ENCODE measurements around the gene ECT2L.

Gene ECT2L

DNA sequence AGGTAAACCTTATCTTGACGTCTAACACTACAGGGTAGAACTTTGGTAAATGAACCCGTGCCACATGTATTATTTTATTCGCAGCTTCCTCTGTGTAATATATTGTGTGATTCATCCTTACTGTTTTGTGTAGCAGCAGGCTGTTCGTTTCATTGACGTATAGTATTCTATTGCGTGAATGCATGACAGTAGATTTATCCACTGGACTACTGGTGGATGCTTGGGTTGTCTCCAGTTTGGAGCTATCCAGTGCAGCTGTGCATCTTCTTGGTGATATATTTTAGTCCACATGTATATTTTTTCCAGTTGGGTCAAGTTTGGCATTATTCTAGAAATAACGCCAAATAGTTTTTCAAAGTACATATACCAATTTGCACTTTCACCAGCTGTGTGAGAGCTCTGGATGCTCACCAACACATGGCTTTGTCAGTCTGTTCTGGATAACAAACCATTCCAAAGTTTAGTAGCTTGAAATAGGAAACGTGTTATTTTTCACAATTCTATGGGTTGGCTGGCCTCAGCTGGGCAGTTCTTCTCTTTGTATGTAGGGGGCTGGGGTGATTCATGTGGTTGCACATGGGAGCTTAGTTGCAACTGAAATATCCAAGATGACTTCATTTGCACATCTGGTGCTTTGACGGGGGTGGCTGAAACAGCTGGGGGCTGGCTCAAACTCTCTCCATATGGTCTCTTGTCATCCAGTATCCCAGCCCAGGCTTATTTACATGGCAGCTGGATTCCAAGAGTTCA lies 9.3 kb downstream of the ECT2L start:
- DNase-seq, result no peak

DNA sequence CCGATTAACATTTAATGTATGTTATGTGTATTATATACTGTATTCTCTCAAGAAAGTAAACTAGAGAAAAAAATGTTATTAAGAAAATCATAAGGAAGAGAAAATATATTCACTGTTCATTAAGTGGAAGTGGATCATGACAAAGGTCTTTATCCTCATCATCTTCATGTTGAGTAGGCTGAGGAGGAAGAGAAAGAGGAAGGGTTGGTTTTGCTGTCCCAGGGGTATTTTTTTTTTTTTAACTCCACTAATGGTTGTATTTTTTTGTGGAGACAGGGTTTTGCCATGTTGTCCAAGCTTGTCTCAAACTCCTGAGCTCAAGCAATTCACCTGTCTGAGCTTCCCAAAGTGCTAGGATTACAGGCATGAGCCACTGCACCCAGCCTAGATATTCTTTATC lies 11.0 kb downstream of the ECT2L start:
- no peak for DNase-seq

DNA sequence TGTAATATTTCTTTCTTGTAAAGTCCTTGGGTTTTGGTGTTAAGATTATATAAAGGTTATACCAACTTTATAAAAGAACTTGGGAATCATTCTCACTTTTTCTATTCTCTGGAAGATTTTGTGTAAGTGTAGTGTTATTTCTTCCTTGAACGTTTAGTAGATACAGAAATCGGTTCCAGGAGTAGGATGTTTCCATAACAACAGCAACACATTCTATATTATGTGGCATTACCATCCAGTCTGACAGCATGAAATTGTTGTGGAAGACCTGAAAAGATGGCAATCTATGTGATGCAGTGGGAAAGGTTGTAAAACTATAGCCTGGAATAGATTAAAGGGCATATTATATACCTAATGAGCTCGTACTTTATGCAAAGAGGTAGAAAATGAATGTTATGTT lies 13.8 kb downstream of the ECT2L start:
- DNase-seq, result no peak

DNA sequence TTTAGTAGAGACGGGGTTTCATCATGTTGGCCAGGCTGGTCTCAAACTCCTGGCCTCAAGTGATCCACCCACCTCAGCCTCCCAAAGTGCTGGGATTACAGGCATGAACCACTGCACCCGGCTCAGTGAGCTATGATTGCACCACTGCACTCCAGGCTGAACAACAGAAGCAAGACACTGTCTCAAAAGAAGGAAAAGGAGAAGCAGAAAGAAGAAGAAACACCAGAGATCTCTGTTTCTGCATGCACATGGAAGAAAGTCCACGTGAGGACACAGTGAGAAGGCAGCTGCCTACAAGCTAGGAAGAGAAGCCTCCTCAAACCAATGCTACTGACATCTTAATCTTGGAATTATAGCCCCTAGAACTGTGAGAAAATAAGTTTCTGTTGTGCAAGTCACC lies 16.0 kb downstream of the ECT2L start:
- DNase-seq, result no peak

DNA sequence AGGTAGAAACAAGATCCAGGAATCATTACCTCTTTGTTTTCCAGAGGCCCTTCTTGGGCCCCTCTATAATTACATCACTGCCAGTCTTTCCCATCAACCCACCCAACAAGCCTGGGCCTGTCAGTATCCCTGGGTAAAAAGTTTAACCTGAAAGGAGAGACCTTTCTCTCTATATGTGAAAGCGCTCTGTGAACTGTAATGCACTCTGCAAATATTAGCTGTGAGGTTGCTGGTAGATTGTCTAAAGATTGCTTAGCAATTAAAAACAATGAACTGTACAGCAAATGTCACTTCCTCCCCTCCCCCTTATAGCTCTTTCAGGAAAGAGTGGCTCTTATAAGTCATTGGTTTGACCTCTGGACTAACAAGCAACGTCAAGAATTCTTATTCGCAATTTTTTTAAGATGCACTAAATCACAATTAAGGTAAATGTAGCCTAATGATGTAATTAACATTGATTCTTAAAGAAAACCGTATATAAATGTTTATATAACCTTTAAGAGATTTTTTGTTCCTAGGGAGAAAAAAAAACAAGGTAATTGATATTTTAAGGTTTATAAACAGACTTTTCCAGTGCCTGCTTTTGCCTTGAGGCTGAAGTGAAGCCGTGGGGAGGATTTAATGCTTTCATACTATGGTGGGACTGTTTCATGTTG lies 18.4 kb downstream of the ECT2L start:
- DNase-seq, result no peak

DNA sequence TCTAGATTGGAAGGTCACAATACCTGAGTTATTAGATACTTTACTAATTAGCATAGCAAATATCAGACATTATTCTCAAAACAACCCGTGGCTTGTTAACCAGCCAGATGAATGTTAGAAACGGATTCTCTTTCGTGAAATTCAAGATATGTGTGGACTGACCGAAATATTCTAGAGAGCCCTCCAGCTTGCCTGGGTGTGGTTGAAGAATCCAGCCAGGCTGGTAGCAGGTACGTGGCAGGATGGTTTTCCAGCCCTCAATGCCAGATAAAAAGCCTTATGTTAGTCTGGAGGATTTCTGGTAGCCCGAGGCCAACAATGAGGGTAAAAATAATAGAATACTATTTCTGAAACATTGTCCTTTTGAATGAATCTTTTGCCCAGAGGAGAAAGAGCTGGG lies 19.3 kb downstream of the ECT2L start:
- no peak for DNase-seq

DNA sequence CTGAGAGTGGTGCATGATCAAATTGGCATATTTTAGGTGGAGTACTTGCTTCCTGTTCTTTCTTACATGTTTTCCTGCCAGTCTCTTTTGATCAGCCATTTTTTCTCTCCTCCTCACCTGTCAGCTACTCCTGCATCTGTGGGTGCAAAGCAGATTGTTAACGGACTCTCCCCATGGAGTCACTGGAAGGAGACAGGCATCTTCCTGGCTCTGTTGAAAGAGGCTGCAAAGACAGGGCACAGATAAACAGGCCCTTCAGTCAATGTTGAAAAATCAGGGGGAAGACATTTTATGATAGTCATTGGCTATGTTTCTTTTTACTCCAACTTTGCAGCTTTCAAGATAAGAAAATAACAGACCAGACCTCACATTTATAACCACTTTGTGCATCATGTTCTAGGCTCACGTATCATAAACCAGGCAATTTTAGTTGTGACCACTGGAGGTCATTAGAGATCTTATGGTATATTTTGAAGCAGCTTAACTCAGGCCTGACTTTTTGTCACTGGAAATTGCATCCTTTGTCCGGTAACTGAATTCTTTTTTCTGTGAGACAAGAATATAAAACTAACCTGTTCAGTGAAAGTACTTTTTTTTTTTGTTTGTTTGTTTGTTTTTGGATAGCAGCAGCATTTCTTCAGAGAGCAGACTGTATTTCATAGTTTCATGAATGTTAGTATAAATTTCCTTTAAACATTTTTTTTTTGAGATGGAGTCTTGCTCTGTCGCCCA lies 20.1 kb downstream of the ECT2L start:
- DNase-seq, result peak; percentile 68

DNA sequence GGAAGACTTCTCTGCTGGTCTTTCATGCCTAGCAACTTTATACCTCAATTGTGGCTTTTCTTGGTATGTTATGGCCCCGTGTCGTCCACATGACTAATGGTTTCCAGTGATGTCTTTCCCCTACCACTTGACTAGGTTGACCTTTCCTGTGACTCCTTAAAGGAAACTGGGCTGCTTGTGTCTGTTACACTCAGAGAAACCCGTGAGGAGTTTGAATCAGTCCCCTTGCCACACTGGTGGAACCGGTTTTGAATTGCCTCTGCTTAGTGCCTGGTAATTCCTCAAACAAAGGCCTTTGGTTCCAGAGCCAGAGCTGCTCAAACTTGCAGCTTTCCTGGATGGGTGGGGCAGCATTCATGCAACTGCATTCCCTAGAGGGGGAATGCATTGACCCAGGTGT lies 21.9 kb downstream of the ECT2L start:
- no peak for DNase-seq

DNA sequence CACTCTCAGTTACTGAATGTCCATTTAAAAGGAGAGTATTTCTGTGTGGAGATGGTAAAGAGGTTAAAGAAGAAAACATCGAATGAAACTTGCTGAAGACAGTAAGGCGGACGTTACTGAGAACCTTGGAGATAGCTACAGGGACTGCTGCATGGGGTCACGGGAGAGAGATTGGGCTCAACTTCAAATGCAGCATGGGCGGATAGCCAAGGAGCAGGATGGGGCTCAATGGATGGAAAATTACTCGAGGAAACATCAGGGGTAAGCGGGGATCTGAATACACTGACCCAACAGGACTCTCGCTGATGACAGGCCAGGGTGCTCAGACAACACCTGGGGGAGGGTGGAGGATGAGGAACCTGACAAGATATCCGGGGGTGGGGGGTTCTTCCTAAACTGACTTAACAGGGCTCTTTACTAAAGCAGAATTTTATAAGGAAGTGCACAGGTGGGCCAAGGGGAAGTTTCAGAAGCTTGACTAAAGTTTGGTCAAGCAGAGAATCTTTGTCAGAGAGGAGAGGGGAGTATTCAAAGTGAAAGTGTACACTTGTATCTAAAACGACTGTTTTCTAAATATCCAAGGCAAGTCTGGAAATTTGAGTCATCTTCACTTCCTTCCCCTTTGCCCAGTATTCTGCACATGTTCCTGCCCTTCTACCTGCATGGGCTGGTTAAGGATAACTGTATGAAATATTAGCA lies 22.8 kb downstream of the ECT2L start:
- no peak for DNase-seq

DNA sequence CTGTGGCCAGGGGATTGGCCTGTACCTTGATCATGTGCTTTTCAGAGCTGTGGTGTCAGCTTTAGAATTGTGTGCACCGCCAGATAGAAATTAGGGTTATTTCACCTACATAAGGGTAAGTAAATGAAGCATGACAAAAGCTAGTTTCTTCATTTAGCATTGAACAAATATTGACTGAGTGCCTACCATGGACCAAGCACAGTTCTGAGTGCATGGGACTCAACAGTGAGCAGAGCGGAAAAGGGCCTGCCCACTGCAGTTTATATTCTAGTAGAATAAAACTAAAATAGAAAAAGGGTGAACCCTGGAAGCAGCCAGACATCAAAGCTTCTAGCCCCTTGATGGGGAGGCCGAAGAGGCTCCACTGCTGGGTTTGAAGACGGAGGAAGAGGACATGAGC lies 25.6 kb downstream of the ECT2L start:
- no peak for DNase-seq

DNA sequence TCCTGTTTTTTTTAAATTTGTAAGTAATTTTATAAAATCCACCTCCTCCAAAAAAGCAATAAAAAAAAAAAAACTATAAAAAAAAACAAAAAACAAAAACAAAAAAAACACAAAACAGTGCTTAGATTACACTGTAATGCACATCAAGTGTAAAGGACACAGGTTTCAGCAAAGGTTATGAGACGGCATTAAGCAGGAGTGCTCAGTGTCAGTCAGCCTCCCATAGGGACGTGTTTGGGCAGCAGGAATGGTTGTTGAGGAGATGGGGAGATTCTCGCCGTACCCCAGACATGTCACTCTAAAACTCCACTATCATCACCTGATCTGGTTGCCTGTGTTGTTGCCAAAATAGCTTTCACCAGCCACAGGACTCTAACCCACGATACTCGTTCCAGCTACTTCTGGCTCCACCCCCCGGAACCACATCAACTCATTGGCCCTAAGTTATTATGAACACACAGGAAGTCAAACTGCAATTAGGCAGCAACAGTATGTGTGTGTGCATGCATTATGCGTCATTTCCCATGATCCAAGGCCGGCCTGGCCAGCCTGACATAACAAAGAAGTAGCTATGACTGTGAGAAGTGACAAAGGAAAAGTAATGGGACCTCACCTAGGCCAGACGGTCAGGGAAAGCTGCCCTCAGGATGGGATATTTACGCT lies 28.7 kb downstream of the ECT2L start:
- DNase-seq, result no peak

DNA sequence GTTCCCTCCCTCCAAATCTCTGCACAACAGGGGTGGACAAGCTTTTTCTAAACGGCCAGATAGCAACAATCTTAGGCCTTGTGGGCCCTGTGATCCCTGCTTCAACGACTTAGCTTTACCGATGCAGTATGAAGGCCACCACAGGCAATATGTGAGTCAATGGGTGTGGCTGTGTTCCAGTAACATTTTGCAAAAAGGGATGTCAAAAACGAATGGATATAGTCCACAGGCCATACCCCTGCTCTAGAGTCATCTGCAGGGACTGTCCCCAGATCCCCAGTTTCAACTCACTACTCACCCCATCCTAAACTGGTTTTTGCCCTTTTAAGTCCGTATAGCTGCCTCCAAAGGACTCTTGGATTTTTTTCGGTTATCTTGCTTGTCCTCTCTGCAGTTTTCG lies 34.4 kb downstream of the ECT2L start:
- DNase-seq, result no peak

DNA sequence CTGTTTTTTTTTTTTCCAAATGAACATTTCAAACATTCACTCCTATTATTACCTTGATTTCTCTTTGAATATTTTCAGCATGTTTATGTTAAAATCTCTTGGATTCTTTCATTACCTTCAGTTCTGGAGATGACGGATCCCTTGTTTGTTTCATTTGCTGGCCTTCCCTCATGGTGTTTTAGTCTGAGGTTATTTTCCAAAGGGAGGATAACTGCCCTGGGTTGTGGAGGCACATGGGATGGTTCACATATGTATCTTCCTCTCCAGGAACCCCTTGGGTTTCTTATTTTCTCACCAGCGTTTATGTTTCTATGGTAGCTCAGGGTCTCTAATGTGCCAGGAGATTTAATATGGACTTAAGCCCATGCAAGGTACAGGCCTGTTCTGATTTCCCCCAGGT lies 36.3 kb downstream of the ECT2L start:
- no peak for DNase-seq

DNA sequence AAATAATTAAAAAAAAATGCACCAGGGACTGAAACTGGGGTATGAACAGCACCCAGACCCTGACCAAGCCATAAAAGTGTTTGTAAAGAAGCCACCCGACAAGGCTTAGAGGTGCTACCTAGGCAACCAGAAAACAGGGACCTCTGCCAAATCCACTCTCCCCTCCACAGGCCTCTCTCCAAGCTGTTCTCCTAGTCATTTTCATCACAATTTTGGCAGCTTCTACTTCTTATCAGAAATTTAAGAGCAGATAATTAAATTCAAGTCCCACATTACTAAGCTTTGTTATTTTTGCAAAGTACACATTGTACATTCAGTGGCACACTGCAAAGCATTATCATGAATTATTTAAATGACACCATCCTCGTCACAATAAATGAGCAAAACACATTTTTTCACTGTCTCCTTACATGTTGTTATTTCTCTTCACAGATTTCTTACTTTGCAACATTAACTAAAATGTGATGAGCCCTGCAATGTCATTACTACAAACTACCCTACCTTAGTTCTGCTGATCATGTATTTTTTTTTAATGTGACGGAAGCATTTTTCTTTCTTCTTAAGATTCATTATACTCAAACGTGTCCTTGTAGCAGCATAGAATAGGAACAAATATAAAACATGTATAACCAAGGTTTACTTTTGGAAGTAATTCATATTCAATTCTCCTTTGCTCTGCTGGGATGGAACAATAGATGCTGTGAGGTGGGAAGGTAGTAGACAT lies 38.1 kb downstream of the ECT2L start:
- peak; percentile 94 for DNase-seq

DNA sequence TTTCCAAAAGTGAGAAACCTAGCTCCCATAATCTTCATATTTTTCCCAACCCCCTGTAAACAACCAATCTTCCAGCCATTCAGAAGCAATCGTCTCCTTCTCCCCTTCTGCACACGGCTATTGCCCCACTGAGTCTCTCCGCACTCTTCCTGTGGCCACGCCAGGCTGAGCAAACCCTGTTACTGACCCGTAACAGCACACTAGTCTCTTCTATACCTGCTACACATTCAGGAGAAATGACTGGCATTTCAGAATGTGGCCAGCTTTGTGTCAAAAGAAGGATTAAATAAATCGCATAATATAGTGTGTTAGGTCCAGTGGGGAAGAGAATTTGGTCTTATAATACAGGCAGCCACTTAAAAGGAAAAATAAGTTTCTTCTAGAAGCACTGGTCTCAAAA lies 41.4 kb downstream of the ECT2L start:
- no peak for DNase-seq

DNA sequence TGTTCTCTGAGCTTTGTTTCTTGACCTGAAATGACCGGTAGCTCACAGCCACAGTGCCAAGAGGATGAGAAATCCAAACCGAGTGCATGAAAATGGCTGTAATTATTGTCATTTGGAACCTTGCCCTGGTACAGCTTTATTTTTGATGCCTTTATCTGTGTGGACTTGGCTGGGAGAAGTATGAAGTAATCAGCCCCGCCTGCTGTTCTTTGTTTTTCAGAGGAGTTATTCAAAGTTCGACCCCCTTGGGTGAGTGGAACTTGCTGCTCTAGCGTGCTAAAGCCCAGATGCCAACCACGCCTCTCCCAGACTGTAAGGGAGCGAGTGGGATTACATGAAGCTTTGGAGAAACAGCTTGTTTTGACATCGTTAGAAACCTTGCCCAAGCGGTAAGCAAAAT lies 48.3 kb downstream of the ECT2L start:
- peak; percentile 72 for DNase-seq

DNA sequence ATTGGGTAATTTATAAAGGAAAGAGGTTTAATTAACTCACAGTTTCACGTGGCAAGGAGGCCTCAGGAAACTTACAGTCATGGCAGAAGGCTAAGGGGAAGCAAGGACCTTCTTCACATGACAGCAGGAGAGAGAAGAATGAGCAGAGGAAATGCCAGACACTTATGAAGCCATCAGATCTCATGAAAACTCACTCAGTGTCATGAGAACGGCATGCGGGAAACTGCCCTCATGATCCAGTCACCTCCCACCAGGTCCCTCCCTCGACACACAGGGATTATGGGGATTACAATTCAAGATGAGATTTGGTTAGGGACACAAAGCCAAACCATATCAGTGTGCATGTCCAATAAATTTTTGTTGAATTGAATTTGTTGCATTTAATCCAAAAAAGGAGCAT lies 52.0 kb downstream of the ECT2L start:
- DNase-seq, result no peak

DNA sequence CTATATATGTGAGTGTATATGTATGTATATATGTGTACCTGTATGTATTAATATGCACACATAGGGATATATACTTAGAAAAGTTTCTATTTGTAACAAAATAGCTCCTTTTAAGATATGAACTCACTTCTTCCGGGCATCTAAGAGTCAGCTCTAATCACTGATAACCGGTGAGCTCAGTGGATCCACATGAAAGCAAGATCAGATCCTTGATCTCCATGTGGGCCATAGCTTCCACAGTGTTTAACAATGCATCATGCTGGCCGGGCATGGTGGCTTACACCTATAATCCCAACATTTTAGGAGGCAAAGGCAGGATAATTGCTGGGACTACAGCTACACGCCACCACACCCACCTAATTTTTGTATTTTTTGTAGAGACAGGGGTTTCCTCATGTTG lies 52.6 kb downstream of the ECT2L start:
- no peak for DNase-seq

DNA sequence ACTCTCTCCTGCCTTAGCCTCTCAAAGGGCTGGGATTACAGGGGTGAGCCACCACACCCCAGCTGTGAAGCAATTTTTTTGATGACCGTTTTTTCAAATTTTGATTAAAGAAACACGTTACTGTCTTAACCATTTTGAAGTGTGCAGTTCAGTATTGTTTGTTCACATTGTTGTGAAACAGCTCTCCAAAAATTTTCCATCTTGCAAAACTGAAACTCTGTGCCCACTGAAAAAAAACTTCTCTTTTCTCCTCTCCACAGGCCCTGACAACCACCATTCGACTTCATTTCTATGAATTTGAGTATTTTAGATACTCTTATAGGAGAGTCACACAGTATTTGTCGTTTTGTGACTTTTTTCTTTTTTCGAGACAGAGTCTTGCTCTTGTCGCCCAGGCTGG lies 53.9 kb downstream of the ECT2L start:
- no peak for DNase-seq

DNA sequence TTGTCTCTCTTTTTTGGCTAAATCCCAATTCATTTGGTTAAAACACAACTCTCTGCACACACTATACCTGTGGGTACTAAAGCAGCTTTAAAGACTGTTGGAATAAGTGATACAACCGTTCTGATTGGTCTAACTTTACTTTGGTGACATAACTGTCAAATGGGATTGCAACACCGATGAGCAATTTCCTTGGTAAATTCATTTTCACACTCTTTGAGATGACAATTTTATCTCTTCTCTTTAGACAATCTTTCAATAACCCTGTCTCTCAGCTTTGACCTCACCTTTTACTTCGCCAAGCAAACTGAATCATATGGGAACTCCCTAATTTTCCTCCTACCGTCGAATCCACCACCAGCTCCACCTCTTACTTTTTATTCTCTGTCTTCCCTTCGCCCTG lies 60.8 kb downstream of the ECT2L start:
- DNase-seq, result no peak

DNA sequence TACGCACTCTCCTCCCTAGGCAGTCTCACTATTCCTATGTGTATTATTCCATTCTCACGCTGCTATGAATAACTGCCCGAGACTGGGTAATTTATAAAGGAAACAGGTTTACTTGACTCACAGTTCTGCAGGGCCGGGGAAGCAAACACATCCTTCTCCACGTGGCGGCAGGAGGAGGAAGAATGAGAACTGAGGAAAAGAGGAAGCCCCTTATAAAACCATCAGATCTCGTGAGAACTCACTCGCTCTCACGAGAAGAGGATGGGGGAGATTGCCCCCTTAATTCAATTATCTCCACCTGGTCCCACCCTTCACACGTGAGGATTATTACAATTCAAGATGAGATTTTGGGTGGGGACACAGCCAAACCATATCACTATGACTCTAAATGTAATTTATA lies 61.9 kb downstream of the ECT2L start:
- DNase-seq, result no peak

DNA sequence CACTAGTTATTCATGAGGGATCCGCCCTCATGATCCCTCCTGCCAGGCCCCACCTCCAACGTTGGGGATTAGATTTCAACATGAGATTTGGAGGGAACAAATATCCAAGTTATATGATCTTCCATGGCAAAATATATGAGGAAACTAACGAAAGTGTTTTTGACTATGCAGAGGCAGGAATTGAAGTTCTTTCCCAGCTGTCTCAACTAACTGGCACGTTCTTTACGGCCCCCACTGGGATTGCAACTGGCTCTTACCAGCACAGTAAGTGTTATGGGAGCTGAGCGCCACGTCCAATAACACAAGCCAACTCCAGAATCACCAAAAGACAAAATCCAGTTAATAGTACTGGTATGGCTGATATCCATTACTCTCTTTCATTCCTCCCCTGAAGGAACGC lies 66.6 kb downstream of the ECT2L start:
- no peak for DNase-seq
